ENCODE measurements around the gene FAM20A.
"Not testable (repeated sequence)": the region's sequence is repeated elsewhere in the genome, so short reads cannot be mapped to it uniquely, and the experiment has no call there.

Gene FAM20A

GRCh38 chr17:68522266-68522665 lies 78.9 kb downstream of the FAM20A start:
- H3K4me3 ChIP-seq (ENCODE audit: low read depth, low read length) = no peak overlapping the region
- TF ChIP-seq CTCF (IDR thresholded peaks at IDR 0.05; ENCODE audit: low read depth, low read length) = no peak

GRCh38 chr17:68519911-68520310 lies 81.3 kb downstream of the FAM20A start:
- TF ChIP-seq CTCF (IDR thresholded peaks at IDR 0.05; ENCODE audit: low read depth, low read length) = no peak

GRCh38 chr17:68519051-68519450 lies 82.1 kb downstream of the FAM20A start:
- H3K4me3 ChIP-seq (ENCODE audit: low read depth, low read length) = not testable (repeated sequence)

More at GRCh38 chr17:68519911-68520310, 81.3 kb downstream of the FAM20A start:
- H3K4me3 ChIP-seq (ENCODE audit: low read depth, low read length) = no peak overlapping the region

GRCh38 chr17:68518063-68518815 lies 82.9 kb downstream of the FAM20A start:
- H3K4me3 ChIP-seq (ENCODE audit: low read depth, low read length) = no peak overlapping the region
- TF ChIP-seq CTCF (IDR thresholded peaks at IDR 0.05; ENCODE audit: low read depth, low read length) = no peak

GRCh38 chr17:68517605-68518004 lies 83.6 kb downstream of the FAM20A start:
- not testable (repeated sequence) for H3K4me3 ChIP-seq (ENCODE audit: low read depth, low read length)

DNA sequence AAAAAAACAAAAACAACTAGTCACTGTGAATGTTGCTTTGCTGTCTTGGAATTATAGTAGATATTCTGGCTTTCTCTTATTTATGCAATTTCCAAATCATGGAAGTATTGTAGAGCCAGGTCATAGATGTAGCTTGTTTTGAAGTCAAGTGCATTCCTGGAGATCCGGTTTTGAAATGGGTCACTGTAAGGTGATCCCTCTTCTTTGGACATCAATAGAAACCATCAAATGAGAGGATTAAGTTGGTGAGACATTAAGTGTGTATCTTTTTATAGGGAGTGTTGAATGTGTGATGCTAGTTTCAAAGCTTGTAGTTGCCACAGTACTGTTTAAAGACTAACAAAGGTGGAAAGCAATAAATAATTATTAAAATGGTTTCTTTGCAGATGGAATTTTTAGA lies 84.4 kb downstream of the FAM20A start:
- TF ChIP-seq CTCF (IDR thresholded peaks at IDR 0.05; ENCODE audit: low read depth, low read length) = no peak
- H3K4me3 ChIP-seq (ENCODE audit: low read depth, low read length) = no peak overlapping the region

- peak overlapping the region; percentile 80 for H3K4me3 ChIP-seq (ENCODE audit: low read depth, low read length)
- TF ChIP-seq CTCF (IDR thresholded peaks at IDR 0.05; ENCODE audit: low read depth, low read length) = no peak
Observed at GRCh38 chr17:68514831-68515635, 86.1 kb downstream of the FAM20A start.

- H3K4me3 ChIP-seq (ENCODE audit: low read depth, low read length) = peak overlapping the region; percentile 80
- TF ChIP-seq CTCF (IDR thresholded peaks at IDR 0.05; ENCODE audit: low read depth, low read length) = no peak
Observed at GRCh38 chr17:68513932-68514331, 87.2 kb downstream of the FAM20A start.

All from WI38 (cell line).